ENCODE results near the gene GPSM1.

The GPSM1 gene

DNA sequence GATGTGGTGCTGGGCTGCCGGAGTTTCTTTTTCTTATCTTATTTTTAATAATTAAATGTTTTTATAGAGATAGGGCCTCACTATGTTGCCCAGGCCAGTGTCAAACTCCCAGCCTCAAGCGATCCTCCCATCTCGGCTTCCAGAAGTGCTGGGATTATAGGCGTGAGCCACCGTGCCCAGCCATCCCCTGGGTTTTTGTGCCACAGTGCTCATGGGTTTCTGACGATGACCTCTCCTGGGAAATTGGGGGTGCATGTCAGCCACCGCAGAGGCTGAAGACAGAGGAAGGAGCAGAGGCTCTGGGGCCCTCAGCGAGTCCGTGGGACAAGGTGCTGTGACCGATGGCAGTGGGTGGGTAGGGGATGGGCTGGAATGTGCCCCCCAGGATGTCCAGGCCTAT, 14.4 kb downstream of the GPSM1 start:
- H3K4me3 ChIP-seq (ENCODE audit: control insufficient read depth, low read depth, low read length), result no peak overlapping the region
- TF ChIP-seq, protein P1, sequence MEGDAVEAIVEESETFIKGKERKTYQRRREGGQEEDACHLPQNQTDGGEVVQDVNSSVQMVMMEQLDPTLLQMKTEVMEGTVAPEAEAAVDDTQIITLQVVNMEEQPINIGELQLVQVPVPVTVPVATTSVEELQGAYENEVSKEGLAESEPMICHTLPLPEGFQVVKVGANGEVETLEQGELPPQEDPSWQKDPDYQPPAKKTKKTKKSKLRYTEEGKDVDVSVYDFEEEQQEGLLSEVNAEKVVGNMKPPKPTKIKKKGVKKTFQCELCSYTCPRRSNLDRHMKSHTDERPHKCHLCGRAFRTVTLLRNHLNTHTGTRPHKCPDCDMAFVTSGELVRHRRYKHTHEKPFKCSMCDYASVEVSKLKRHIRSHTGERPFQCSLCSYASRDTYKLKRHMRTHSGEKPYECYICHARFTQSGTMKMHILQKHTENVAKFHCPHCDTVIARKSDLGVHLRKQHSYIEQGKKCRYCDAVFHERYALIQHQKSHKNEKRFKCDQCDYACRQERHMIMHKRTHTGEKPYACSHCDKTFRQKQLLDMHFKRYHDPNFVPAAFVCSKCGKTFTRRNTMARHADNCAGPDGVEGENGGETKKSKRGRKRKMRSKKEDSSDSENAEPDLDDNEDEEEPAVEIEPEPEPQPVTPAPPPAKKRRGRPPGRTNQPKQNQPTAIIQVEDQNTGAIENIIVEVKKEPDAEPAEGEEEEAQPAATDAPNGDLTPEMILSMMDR (conservative IDR thresholded peaks at IDR 0.05; ENCODE audit: control insufficient read depth, insufficient read depth, low read depth, low read length), result no peak
- no peak for DNase-seq (ENCODE audit: low read depth)

DNA sequence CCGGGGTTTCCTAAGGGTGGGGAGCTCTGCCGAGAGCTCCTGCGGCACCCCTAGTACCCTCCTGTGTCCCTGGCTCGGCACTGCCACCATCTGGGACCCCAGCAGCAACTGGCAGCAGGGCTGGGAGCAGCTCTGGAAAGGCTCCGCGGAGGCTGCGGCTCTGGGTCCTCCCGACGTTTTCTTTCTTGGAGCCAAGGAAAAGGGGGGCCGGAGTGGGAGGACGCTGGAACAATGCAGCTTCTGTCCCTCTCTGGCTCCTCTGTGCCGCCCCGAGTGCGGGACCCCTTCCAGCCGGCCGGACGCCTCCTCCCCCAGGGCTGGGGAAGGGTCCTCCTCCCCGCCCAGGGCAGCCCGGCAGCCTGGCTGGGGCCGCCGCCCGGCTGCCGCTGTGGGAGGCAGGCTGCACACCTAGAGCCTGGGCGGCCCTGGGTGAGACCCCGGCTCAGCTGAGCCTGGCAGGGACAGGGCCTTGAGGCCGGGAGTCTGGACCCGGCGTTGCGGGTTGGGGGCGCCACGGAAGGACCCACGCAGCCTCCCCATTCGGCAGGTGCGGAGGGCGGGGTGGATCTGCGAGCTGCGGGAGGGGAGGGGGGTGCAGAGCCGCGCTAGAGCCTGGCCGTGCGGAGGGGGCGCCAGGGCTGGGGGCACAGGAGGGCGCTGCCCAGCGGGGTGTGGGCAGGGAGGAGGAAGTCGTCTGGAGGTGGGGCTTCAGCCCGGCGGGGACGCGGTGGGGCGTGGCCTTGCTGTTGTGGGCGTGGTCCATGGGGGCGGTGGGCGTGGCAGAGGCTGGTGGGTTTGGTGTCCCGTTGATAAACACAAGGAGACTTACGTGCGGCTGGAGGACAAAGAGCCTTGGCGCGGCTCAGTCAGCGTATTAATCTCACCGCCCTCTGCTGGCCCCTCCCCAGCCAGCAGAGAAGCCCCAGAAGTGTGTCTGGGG, 15.1 kb downstream of the GPSM1 start:
- TF ChIP-seq, protein P1 (conservative IDR thresholded peaks at IDR 0.05; ENCODE audit: control insufficient read depth, insufficient read depth, low read depth, low read length), result no peak
- H3K4me3 ChIP-seq (ENCODE audit: control insufficient read depth, low read depth, low read length), result no peak overlapping the region
- peak; percentile 52 for DNase-seq (ENCODE audit: low read depth)

DNA sequence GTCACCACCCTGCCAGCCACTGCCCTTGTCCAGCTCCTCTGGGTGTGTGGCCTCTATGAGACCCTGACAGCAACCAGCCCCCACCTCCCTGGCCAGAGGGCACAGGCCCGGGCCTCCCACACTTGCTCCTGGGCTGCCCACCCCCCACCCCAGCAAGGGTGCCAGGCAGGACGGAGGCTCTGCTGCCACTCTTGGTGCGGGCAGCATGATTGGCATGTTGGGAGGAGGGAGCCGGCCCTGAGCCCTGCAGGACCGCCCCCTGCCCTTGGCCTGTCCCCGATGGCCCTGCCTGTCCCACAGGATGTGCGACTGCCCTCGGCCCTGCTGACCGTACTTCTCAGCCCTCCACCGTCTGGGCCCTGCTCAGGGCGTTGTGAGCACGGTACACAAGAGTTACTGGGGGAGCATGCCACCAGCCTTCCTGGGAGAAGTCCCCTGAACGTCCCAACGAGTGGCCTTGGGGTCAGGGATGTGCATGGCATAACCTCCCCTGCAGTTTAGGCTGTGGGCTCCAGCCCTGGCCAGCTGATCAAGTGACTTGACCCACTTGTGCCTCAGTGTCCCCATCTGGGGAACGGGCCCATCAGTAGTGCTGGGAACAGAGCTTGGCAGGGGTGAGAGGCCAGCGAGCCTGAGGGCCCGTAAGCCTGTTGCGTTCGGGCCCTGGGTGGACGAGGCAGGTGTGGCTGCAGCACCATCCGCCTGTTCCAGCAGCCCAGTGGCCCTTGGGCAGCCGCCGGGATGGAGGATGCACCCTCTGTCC, 16.0 kb downstream of the GPSM1 start:
- H3K4me3 ChIP-seq (ENCODE audit: control insufficient read depth, low read depth, low read length), result no peak overlapping the region
- TF ChIP-seq, protein P1 (conservative IDR thresholded peaks at IDR 0.05; ENCODE audit: control insufficient read depth, insufficient read depth, low read depth, low read length), result no peak
- no peak for DNase-seq (ENCODE audit: low read depth)

DNA sequence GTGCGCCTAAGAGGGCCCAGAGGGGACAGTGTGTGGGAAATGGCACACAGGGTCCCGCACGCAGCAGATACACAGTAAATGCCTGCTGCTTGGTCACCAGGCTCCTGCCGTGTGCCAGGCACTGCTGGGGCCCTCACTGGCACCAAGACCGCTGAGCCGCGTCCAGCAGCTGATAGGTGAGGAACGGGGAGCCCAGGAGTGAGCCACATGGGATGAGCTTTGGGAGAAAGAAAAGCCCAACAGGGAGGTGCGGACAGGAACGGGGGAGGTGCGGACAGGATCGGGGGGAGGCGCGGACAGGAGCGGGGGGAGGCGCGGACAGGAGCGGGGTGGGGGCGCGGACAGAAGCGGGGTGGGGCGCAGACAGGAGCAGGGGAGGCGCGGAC, 16.5 kb downstream of the GPSM1 start:
- DNase-seq (ENCODE audit: low read depth), result no peak
- TF ChIP-seq, protein P1 (conservative IDR thresholded peaks at IDR 0.05; ENCODE audit: control insufficient read depth, insufficient read depth, low read depth, low read length), result no peak
- H3K4me3 ChIP-seq (ENCODE audit: control insufficient read depth, low read depth, low read length), result no peak overlapping the region

DNA sequence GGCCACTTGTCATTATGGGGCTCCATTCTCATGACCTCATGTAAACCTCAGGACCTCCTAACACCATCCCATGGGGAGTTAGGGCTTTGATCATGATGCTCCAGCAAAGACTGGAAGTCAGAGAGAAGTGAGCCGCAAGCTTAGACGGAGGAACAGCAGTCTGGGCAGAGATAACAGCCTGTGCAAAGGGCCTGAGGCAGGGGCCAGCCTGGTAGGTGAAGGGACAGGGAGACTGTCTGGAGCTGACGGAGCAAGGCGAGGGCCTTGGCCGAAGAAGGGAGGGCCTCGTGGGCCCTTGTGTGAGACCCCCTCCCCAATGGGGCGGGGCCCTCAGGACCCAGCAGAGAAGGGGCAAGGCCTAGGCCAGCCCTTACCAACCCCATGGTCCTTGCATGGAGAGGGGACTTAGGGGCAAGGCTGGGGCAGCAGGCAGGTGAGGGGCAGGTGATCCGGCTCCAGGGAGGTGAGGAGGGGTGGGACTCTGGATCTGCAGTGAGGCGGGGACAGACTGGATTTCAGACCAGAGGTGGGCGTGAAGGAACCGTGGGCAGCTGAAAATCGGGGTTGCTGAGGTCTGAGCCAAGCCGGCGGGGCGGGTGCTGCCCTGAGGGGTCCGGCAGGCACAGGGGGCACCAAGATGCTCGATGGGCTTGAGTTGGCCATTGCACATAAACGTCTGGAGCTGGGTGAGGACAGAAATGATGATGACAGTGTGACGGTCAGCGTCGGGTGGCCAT, 17.4 kb downstream of the GPSM1 start:
- H3K4me3 ChIP-seq (ENCODE audit: control insufficient read depth, low read depth, low read length), result no peak overlapping the region
- TF ChIP-seq, protein P1 (conservative IDR thresholded peaks at IDR 0.05; ENCODE audit: control insufficient read depth, insufficient read depth, low read depth, low read length), result no peak
- DNase-seq (ENCODE audit: low read depth), result no peak

All from fibroblast of mammary gland (primary cell).